ENCODE measurements around the gene BEX4. TPM values are rescaled to one million over a fixed set of nuclear protein-coding genes. Genes with fewer than 3 reads are reported as not detected.

BEX4 gene
- total and polyA plus RNA-seq, 2 of the 8 experiments (the other 6 are each of a cell fraction or from before 2014, with no cell fraction given): 27.2 to 45.1 TPM

GRCh38 chrX:103170216-103170615 lies 44.7 kb upstream of the BEX4 start:
- no peak for TF ChIP-seq SAP30 (IDR thresholded peaks at IDR 0.05; ENCODE audit: insufficient read depth, insufficient replicate concordance, low read length)
- no peak for TF ChIP-seq YY1 (IDR thresholded peaks at IDR 0.05; ENCODE audit: low read depth, low read length)
- no peak for TF ChIP-seq RAD21 (IDR thresholded peaks at IDR 0.05 in 1 of 2, conservative IDR thresholded peaks at IDR 0.05 in 1 of 2; ENCODE audit: low read depth in 2 of 2, low read length in 2 of 2)
- no peak for TF ChIP-seq MAX (IDR thresholded peaks at IDR 0.05)
- no peak for TF ChIP-seq GTF2F1 (IDR thresholded peaks at IDR 0.05; ENCODE audit: borderline replicate concordance, low read depth, low read length)
- TF ChIP-seq KDM1A (IDR thresholded peaks at IDR 0.05; ENCODE audit: borderline replicate concordance, low read length): no peak
- no peak for TF ChIP-seq RNF2 (IDR thresholded peaks at IDR 0.05; ENCODE audit: borderline replicate concordance, low read depth, low read length, missing control alignments, poor library complexity, severe bottlenecking)
- TF ChIP-seq CHD1 (IDR thresholded peaks at IDR 0.05; ENCODE audit: low read depth, low read length): no peak
- TF ChIP-seq NRF1 (IDR thresholded peaks at IDR 0.05; ENCODE audit: low read depth, low read length): no peak
- TF ChIP-seq ATF2 (IDR thresholded peaks at IDR 0.05; ENCODE audit: low read length): no peak
- H3K4me1 ChIP-seq (replicated peaks in 1 of 4; ENCODE audit: control insufficient read depth in 3 of 4, insufficient read depth in 4 of 4, low read length in 3 of 4): no peaks in the 10 kb centered on the region; a peak in 1 of 7 replicates
- H3K4me2 ChIP-seq (ENCODE audit: insufficient read depth in 1 of 2, low read depth in 2 of 2, low read length in 2 of 2): no peak overlapping the region
- FAIRE-seq: no peak
- no peak overlapping the region for H2AK5ac ChIP-seq (ENCODE audit: low read depth, low read length)
- no peak overlapping the region for H4K91ac ChIP-seq (replicated peaks; ENCODE audit: insufficient read length, low read length)
- no peaks in the 10 kb centered on the region for H3K79me1 ChIP-seq (ENCODE audit: low read depth, low read length)
- no peak overlapping the region for H2BK5ac ChIP-seq (ENCODE audit: low read depth, low read length)
- H3K9ac ChIP-seq (replicated peaks in 1 of 4; ENCODE audit: extremely low read depth in 1 of 4, low read depth in 3 of 4, low read length in 3 of 4): no peak overlapping the region
- WGBS, 2 experiments (ENCODE audit: extremely low coverage in 1 of 2, insufficient coverage in 1 of 2, insufficient read length in 1 of 2, insufficient replicate concordance in 2 of 2, low coverage in 1 of 2, low lambda C conversion rate in 2 of 2, missing lambda C conversion rate in 1 of 2): 82% methylated on average over 3 of the region's 3 CpGs; no CpG with 5 or more reads in 1 of the 2 experiments
- no peak overlapping the region for H3K23ac ChIP-seq (ENCODE audit: insufficient read length)
- no peak overlapping the region for H2AFZ ChIP-seq (ENCODE audit: low read length)
- no peak for DNase-seq (ENCODE audit: low read depth in 1 of 2, low spot score in 2 of 2)
- no peaks in the 10 kb centered on the region for H4K20me1 ChIP-seq (replicated peaks in 1 of 2; ENCODE audit: control insufficient read depth in 1 of 2, insufficient read depth in 2 of 2, low read length in 2 of 2)
- POLR2A ChIA-PET (ENCODE audit: partially characterized antibody): no interaction called here
- H3K56ac ChIP-seq (replicated peaks; ENCODE audit: insufficient read length, low read depth, low read length): no peak overlapping the region
- H2BK20ac ChIP-seq (ENCODE audit: low read length): no peak overlapping the region
- no peaks in the 10 kb centered on the region for H3K79me2 ChIP-seq (ENCODE audit: control insufficient read depth in 1 of 2, insufficient read depth in 2 of 2, low read length in 2 of 2)
- no peak overlapping the region for H2BK12ac ChIP-seq (ENCODE audit: low read depth, low read length)
- no peak overlapping the region for H3K14ac ChIP-seq (ENCODE audit: insufficient read length)
- H2BK15ac ChIP-seq (ENCODE audit: low read length): no peak overlapping the region
- H3K4ac ChIP-seq (replicated peaks; ENCODE audit: insufficient read length, low read depth, low read length): no peak overlapping the region
- H3K9me3 ChIP-seq (ENCODE audit: insufficient read depth in 2 of 2, low read depth in 1 of 2, low read length in 1 of 2): no peaks in the 10 kb centered on the region
- no peaks in the 10 kb centered on the region for H3K27me3 ChIP-seq (replicated peaks in 1 of 4; ENCODE audit: control insufficient read depth in 3 of 4, extremely low read depth in 1 of 4, insufficient read depth in 3 of 4, low read length in 3 of 4)
- no peak overlapping the region for H4K8ac ChIP-seq (ENCODE audit: extremely low read depth, insufficient read depth, low read length)
- no peak overlapping the region for H4K5ac ChIP-seq (ENCODE audit: insufficient read length, low read depth, low read length)
- no peak overlapping the region for H3K18ac ChIP-seq (ENCODE audit: extremely low read depth, low read length)
- H3K23me2 ChIP-seq (ENCODE audit: low read depth, low read length): no peaks in the 10 kb centered on the region
- H3K27ac ChIP-seq (ENCODE audit: low read depth, low read length): no peak overlapping the region
- no peak overlapping the region for H3K4me3 ChIP-seq (ENCODE audit: extremely low read depth in 1 of 4, insufficient read depth in 2 of 4, low read depth in 3 of 4, low read length in 4 of 4)
- CTCF ChIA-PET (ENCODE audit: partially characterized antibody): interaction anchor here (0.6 kb wide), 1 partner anchor 137 kb away, joined by 3 read pairs; no protein-coding TSS in a partner anchor
- H3K36me3 ChIP-seq (ENCODE audit: control insufficient read depth in 2 of 4, insufficient read depth in 4 of 4, low read length in 3 of 4): no peaks in the 10 kb centered on the region
- no peak overlapping the region for H2BK120ac ChIP-seq (replicated peaks; ENCODE audit: low read depth, low read length)

Data from H1 (cell line).